NCI-H748 (cell line): ENCODE data around the gene RAB31.
A peak's percentile ranks its signal among the peaks of the same experiment; 100 is the strongest.

Experiments used
- DNase-seq: peaks from one replicate; lab custom pipeline; 2025; ENCODE audit not compliant: unreplicated experiment; lab: John Stamatoyannopoulos, UW

Gene RAB31

GRCh38 chr18:9814431-9814830 lies 106.3 kb downstream of the RAB31 start:
- DNase-seq, result peak; percentile 20

GRCh38 chr18:9817286-9817685 lies 109.2 kb downstream of the RAB31 start:
- DNase-seq, result no peak

- DNase-seq, result no peak
Measured at GRCh38 chr18:9817725-9818422, 109.8 kb downstream of the RAB31 start.

- no peak for DNase-seq
Measured at GRCh38 chr18:9818423-9818734, 110.3 kb downstream of the RAB31 start.

DNA sequence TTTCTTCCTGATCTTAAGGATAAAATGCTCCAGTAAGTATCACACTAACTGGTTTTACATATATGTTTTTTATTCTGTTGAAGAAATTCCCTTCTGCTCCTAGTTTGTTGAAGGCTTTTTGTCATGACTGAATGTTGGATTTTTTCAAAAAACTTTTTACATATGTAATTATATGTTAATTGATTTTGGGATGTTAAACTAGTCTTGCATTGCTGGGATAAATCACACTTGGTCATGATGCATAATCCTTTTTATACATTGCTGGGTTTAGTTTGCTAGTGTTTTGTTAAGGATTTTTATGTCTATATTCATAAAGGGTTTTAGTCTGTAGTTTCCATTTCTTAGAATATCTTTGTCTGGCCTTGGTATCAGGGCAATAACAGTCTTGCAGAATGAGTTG lies 112.0 kb downstream of the RAB31 start:
- no peak for DNase-seq

DNA sequence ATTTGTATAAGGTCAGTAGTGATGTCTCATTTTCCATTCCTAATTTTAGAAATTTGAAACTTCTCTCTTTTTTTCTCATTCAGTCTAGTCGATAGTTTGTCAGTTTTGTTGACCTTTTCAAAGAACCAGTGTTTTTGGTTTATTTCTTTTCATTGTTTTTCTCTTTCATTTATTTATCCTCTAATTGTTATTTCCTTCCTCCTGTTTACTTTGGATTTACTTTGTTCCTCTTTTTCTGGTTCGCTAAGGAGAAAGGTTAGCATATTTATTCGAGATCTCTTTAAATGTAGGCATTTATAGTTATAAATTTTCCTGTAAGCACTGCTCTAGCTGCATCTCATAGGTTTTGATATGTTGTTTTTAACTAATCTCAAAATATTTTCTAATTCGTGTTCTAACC lies 112.6 kb downstream of the RAB31 start:
- no peak for DNase-seq

GRCh38 chr18:9822587-9823185 lies 114.6 kb downstream of the RAB31 start:
- DNase-seq, result no peak

- DNase-seq, result no peak
Measured at GRCh38 chr18:9823805-9824473, 115.8 kb downstream of the RAB31 start.

GRCh38 chr18:9824474-9824832 lies 116.4 kb downstream of the RAB31 start:
- DNase-seq, result no peak

DNA sequence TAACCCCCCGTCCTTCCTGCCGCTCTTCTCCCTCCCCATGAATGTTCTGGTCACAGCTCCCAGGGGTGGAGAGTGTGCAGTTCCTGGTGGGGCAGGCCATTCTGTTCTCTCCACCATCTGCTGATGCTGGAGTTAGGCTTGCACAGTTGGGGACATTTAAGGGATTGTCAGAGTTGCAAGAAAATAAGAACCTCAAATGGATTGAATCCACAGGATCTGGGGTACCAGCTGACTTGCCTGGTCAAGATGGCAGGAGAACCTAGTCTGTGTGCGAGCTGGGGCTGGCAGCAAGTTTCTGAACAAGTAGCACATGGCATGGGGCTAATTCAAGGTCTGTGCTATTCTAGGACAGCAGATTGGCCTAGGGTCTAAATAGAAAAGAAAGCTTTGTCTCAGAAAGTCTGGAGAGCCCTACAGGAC lies 116.9 kb downstream of the RAB31 start:
- DNase-seq, result no peak

- peak; percentile 33 for DNase-seq
Measured at GRCh38 chr18:9825571-9826073, 117.5 kb downstream of the RAB31 start.

DNA sequence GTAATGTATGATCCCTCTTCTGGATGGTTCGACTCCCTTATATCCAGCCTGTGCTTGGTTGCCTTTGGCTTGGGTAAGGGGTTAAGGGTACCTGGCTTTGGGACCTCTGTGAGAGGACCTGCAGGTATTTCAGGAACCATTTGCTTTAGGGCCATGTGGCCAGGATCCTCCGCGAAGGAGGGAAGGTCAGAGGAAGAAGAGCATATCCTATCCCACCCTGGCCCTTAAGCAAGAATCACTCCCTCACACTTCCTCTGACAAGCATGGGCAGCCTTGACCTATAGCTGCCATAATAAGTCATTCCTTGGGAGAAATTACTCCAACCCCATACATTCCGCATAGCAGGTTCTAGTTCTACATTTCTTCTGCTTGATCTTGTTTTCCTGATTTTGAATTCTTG lies 118.6 kb downstream of the RAB31 start:
- DNase-seq, result no peak

GRCh38 chr18:9827211-9827792 lies 119.2 kb downstream of the RAB31 start:
- DNase-seq, result no peak

DNA sequence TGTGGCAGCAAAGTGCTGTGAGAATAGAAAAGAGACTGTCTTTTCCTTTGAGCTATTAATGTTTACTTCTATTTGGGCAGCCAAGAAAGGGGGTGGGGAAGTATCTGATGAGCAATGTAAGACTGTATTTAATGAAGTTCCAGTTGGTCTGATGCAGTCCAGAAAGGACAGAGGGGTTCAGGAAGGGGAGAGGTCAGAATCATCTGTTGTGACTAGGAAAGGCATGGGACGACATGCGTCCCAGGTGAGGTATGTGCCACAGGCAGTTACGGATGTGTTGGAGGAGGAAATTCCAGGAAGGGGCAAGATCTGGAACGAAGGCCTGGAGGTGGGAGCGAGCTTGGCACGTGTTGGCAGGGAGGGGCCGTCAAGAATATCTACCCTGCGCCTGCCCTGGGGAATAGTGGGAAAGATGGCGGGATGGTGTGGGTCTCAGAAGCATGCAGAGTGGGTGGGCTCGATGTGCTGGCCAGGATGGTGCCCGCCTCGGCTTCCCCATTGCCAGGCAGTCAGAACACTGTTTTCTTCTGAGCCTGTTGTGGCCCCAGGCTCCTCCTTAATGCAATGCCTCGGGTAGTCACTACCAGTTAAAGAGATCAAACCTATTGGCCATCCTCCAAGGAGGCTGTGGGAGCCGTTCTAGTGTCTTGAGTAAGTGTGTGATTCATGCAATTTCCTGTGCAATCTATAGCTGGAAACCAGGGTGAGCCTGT lies 119.8 kb downstream of the RAB31 start:
- no peak for DNase-seq

- DNase-seq, result no peak
Measured at GRCh38 chr18:9828506-9829396, 120.7 kb downstream of the RAB31 start.

DNA sequence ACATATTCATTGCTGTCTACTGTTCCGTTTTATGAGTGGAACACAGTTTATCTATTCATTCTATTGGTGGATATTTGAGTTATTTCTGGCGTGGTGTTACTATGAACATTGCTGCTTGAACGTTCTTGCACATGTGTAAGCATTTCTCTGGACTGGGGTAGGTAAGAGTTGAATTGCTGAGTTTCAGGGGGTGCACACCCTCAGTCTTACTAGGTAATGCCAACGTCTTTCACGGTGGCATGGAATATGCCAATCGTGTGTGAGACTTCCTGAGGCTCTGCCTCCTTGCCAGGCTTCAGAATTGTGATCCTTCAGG lies 121.3 kb downstream of the RAB31 start:
- DNase-seq, result no peak

DNA sequence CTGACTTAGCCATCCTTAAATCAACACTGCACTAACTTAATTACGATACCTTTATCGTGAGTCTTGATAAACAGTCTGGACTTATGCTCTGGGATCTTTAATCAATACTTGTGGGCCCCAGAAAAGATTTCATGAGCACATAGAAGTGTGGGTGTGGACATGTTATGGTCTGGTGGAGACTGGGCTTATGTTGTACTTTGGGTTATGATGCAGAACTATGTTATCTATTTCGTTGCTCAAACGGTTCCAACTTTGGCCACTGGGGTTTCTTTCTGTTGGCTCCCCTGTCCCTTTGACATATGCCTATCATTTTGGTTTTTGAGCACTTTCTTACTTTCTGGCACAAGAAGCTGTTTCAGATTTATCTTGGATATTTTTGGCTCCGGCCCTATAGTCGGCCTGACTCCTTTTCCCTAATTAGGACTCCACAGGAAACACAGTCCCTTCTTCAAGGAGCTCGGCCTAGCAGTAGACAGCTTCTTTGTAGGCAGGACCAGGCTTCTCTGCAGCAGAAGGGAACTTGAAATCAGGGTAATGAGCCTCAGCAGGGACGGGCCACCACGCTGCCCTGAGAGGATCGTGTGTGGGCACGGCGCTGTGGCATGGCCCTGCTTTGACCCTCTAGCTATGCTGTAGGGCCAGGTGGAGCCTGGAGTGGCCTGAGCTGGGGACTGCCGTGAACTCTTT lies 123.1 kb downstream of the RAB31 start:
- no peak for DNase-seq

GRCh38 chr18:9831723-9832199 lies 123.7 kb downstream of the RAB31 start:
- no peak for DNase-seq

GRCh38 chr18:9832871-9833270 lies 124.8 kb downstream of the RAB31 start:
- no peak for DNase-seq

GRCh38 chr18:9834551-9834950 lies 126.5 kb downstream of the RAB31 start:
- no peak for DNase-seq
